GM23248 (cell line): ENCODE measurements around the gene VPS51.

Experiments used
- EZH2 ChIP-seq: fragments of 200-600 bp; sonication (generic); IDR thresholded peaks from 2 replicates; pipeline ENCODE4 v1.6.1; 2018; ENCODE audit warnings: antibody characterized with exemption, mild to moderate bottlenecking; ENCODE audit not compliant: insufficient read depth, poor library complexity, severe bottlenecking
- EZH2phosphoT487 ChIP-seq: fragments of 200-600 bp; sonication (generic); IDR thresholded peaks from 2 replicates; pipeline ENCODE4 v1.6.1; 2018; ENCODE audit warnings: antibody characterized with exemption, moderate library complexity, mild to moderate bottlenecking, low read depth; ENCODE audit not compliant: insufficient read depth

GRCh38 chr11:65069217-65069616 lies 26.8 kb upstream of the VPS51 start:
- TF ChIP-seq EZH2 (no peak), EZH2phosphoT487 (no peak)
